Measurements from ENCODE around the gene ATP5F1D. TPM values are rescaled to one million over a fixed set of nuclear protein-coding genes. Genes with fewer than 3 reads are reported as not detected.

Gene ATP5F1D
- total and polyA plus RNA-seq, 2 of the 13 experiments (the other 11 are each of a cell fraction or from before 2014, with no cell fraction given) = 39.4 to 78.7 TPM

- TF ChIP-seq ZNF232 (CRISPR knock-in tag; IDR thresholded peaks at IDR 0.05; ENCODE audit: borderline replicate concordance) (no peak), POLR2AphosphoS2 (IDR thresholded peaks at IDR 0.05; ENCODE audit: low read depth, low read length) (no peak), ZNF749 (CRISPR knock-in tag; IDR thresholded peaks at IDR 0.05; ENCODE audit: borderline replicate concordance) (no peak), ZNF225 (CRISPR knock-in tag; IDR thresholded peaks at IDR 0.05) (no peak), MIER3 (CRISPR knock-in tag; IDR thresholded peaks at IDR 0.05; ENCODE audit: borderline replicate concordance) (no peak), ZNF362 (CRISPR knock-in tag; IDR thresholded peaks at IDR 0.05; ENCODE audit: borderline replicate concordance) (no peak), NFYC (CRISPR knock-in tag; IDR thresholded peaks at IDR 0.05) (no peak), TBL1XR1 (IDR thresholded peaks at IDR 0.05; ENCODE audit: borderline replicate concordance, low read length, partially characterized antibody) (no peak), ARID2 (CRISPR knock-in tag; IDR thresholded peaks at IDR 0.05; ENCODE audit: borderline replicate concordance) (no peak), RELA (CRISPR knock-in tag; IDR thresholded peaks at IDR 0.05) (no peak), CBX5 (CRISPR knock-in tag; IDR thresholded peaks at IDR 0.05; ENCODE audit: borderline replicate concordance) (no peak), RBM22 (optimal IDR thresholded peaks at IDR 0.05; ENCODE audit: low read length) (no peak), ZNF501 (CRISPR knock-in tag; IDR thresholded peaks at IDR 0.05) (0 out of 2 replicates have a peak, but pooled peaks have one; percentile 10)
- TF ChIP-seq, protein P1, sequence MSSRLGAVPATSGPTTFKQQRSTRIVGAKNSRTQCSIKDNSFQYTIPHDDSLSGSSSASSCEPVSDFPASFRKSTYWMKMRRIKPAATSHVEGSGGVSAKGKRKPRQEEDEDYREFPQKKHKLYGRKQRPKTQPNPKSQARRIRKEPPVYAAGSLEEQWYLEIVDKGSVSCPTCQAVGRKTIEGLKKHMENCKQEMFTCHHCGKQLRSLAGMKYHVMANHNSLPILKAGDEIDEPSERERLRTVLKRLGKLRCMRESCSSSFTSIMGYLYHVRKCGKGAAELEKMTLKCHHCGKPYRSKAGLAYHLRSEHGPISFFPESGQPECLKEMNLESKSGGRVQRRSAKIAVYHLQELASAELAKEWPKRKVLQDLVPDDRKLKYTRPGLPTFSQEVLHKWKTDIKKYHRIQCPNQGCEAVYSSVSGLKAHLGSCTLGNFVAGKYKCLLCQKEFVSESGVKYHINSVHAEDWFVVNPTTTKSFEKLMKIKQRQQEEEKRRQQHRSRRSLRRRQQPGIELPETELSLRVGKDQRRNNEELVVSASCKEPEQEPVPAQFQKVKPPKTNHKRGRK (CRISPR knock-in tag; IDR thresholded peaks at IDR 0.05) = no peak
These were observed 626 bp upstream of the ATP5F1D start (continued) for GRCh38 chr19:1240925-1241324.

Data from HepG2 (cell line).